Bronchial epithelial cell (primary cell): ENCODE measurements around the gene HOXC10. TPM values are rescaled to one million over a fixed set of nuclear protein-coding genes. Genes with fewer than 3 reads are reported as not detected.

Source experiments
- DNase-seq: peaks from one replicate; pipeline ENCODE4 v3.0.0-alpha.2; 2010; ENCODE audit warnings: low read depth
- FAIRE-seq: peaks from 2 replicates; lab custom pipeline; 2011; peaks lifted over from hg19 to GRCh38; lab: Jason Lieb, UNC
- H3K27me3 ChIP-seq: 2 replicates; pipeline ENCODE4 v1.5.1; 2011; ENCODE audit warnings: low read length; ENCODE audit not compliant: control insufficient read depth, insufficient read depth
- H3K36me3 ChIP-seq: 2 replicates; pipeline ENCODE4 v1.5.1; 2011; ENCODE audit warnings: low read length; ENCODE audit not compliant: control insufficient read depth, insufficient read depth
- H3K4me3 ChIP-seq: 2 replicates; pipeline ENCODE4 v1.5.1; 2011; ENCODE audit warnings: mild to moderate bottlenecking, low read depth, low read length, control low read depth
- CTCF ChIP-seq: IDR thresholded peaks from 2 replicates; pipeline ENCODE4 v1.5.1; 2011; ENCODE audit warnings: mild to moderate bottlenecking, moderate library complexity, low read length, control low read depth, inconsistent platforms; ENCODE audit not compliant: insufficient read depth, severe bottlenecking
- total RNA-seq: library from RNA; depleted of rRNA; stranded (reverse); fragments of >200 nt; gene quantifications from 2 replicates; pipeline ENCODE4 v1.2.1, GENCODE V29; 2014

HOXC10 gene
- total RNA-seq, 1 donor from 2014 or later: not detected

- peaks cover 64% of the 10 kb centered on the region for H3K27me3 ChIP-seq
- DNase-seq (peak; percentile 15), FAIRE-seq (no peak)
- TF ChIP-seq CTCF: no peak
- no peaks in the 10 kb centered on the region for H3K36me3 ChIP-seq
- H3K4me3 ChIP-seq: no peak overlapping the region
These were observed 51.8 kb downstream of the HOXC10 start for GRCh38 chr12:54036620-54037359.

DNA sequence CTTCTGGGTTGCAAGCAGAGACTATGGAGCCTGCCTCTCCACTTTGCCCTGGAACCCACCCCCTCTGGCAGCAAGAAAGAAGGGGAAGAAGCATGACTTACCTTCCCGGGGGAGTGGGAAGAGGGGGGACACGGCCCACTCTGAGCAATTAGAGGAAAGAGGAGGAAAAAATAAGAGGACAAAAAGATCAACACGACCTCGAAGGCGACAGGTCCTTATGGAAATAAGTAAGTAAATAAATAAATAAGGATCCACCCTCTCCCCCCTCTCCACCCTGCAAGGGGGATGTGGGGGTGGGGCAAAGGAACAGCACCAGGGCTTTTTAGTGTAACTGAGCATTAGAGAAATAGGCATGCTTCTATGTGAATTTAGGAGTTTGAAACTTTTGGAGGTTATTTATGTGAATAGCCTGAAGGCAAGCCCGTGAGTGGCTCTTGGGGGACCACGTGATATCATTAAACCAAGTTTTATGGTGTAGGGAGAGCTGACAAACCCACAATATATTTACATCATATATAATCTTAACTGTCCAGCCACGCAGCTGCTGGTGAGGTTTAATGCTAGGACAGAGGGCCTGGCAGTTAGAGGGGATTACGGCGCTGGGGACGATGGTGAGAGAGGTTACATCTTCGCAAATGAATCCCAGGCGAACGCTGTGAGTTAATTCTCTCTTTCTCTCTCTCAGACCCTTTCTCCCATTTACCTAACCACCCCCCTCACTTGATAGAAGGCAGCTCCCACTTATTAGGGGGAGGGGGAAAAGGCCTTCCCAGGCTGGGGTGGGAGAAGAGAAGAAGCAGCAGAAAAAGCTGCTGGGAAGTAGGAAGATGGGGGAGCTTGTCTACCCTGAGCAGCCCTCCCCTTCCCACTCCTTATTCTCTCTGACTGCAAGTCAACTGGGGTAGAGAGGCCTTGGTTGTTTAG, 52.7 kb downstream of the HOXC10 start:
- no peak for DNase-seq
- no peaks in the 10 kb centered on the region for H3K36me3 ChIP-seq
- TF ChIP-seq CTCF: no peak
- no peak overlapping the region for H3K4me3 ChIP-seq
- H3K27me3 ChIP-seq: peaks cover 58% of the 10 kb centered on the region
- FAIRE-seq: no peak

DNA sequence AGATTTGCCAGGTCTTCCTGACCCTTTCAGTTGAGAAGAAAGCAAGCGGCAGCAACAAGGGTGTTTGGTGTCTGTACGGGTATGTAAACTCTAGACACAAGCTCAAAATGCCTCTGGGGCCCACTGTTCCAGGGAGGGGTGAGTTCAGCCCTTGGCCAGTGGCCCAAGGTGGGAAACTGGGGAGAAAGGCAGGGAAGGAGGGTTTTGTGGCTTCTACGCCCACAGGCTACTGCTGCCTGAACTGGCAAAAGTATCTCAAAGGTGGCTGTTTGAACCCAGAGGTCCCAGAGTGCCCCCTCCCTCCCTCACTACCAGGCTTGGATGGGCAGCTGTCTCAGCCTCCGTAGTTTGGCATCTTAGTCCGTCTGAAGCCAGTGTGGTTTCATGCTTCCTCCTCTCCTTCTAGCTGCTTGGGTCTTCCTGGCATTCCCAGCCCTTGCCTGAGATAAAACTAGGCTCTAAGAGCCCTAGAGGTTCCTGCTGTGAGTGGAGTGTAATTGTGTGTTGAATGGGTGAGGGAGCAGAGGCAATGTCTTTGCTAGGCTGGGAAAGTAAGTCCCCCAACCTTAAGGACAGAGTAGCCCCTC, 53.4 kb downstream of the HOXC10 start:
- H3K4me3 ChIP-seq: no peak overlapping the region
- no peak for FAIRE-seq

DNA sequence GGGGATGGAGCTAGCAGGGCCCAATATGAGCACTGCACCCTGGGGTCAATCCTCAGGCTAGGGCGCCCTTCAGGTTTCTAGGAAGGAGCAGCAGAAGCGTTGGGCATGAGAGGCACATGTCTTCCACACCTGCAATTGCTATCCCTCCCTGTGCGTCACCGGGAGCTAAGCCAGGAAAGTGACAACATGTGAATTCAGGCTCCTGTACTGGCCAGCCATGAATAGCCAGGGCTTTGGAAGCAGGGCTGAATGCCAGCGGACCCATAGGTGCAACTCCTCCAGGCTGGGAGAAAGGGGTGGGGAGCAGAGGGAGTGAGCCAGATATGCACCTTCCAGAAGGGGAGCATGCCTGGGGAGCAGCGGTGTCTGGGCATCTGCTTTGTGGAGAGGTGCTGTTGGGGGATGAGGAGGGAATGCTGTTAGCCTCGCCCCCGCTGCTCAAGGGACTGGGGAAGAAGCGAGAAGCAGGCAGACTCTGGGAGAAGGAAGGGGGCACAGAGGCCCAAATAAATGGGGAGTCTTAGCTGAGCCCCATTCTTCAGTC, 54.0 kb downstream of the HOXC10 start:
- no peak overlapping the region for H3K4me3 ChIP-seq
- DNase-seq (peak; percentile 6), FAIRE-seq (no peak)
- no peaks in the 10 kb centered on the region for H3K36me3 ChIP-seq
- peaks cover 56% of the 10 kb centered on the region for H3K27me3 ChIP-seq
- no peak for TF ChIP-seq CTCF

More for the DNA sequence above, 53.4 kb downstream of the HOXC10 start:
- peaks cover 58% of the 10 kb centered on the region for H3K27me3 ChIP-seq
- no peak for TF ChIP-seq CTCF
- DNase-seq: no peak
- no peaks in the 10 kb centered on the region for H3K36me3 ChIP-seq

- Histone ChIP-seq H3K4me3 (no peak overlapping the region), H3K36me3 (no peaks in the 10 kb centered on the region), H3K27me3 (peaks cover 56% of the 10 kb centered on the region)
- DNase-seq (no peak), FAIRE-seq (no peak)
- no peak for TF ChIP-seq CTCF
These were observed 54.6 kb downstream of the HOXC10 start for GRCh38 chr12:54039417-54040147.
